ENCODE data around the gene MYO3B.

DNA sequence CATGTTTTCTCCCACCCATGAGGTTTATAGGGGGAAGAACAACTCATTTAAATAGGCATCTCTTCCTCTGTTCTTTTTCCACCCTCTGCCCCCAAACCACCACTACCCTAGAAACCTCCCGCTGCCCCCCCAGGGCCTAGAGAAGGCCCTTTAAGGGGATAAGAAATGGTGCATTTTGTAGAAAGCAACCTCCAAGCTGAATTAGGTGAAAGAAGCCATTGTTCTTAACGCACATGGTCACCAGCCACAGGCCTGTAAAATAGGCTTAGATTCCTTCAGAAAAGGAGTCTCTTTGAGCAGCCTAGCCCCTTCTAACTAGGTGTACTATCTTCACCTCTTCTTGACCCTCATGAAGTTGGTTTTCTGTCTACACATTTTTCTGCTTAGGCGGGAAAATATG lies 418.6 kb downstream of the MYO3B start:
- TF ChIP-seq, protein P1, sequence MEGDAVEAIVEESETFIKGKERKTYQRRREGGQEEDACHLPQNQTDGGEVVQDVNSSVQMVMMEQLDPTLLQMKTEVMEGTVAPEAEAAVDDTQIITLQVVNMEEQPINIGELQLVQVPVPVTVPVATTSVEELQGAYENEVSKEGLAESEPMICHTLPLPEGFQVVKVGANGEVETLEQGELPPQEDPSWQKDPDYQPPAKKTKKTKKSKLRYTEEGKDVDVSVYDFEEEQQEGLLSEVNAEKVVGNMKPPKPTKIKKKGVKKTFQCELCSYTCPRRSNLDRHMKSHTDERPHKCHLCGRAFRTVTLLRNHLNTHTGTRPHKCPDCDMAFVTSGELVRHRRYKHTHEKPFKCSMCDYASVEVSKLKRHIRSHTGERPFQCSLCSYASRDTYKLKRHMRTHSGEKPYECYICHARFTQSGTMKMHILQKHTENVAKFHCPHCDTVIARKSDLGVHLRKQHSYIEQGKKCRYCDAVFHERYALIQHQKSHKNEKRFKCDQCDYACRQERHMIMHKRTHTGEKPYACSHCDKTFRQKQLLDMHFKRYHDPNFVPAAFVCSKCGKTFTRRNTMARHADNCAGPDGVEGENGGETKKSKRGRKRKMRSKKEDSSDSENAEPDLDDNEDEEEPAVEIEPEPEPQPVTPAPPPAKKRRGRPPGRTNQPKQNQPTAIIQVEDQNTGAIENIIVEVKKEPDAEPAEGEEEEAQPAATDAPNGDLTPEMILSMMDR (IDR thresholded peaks at IDR 0.05; ENCODE audit: low read depth, low read length, poor library complexity, severe bottlenecking): no peak
- no peak for TF ChIP-seq EZH2phosphoT487 (IDR thresholded peaks at IDR 0.05; ENCODE audit: borderline replicate concordance, low read length)

Data from DOHH2 (cell line).